DMS153 treated with DMSO at 0.1 percent for 48 hours (cell line): ENCODE measurements around the gene NBEAL1.
"Not testable (repeated sequence)": the region's sequence is repeated elsewhere in the genome, so short reads cannot be mapped to it uniquely, and the experiment has no call there.

Experiments used
- DNase-seq: peaks from one replicate; lab custom pipeline; 2025; ENCODE audit not compliant: unreplicated experiment; lab: John Stamatoyannopoulos, UW

The NBEAL1 gene

GRCh38 chr2:203014456-203015199, at the start of gene NBEAL1:
NBEAL1 (plus strand) TSS chr2:203014875; CDS start chr2:203016385, 1,510 bp downstream.
- DNase-seq: peak; percentile 95

DNA sequence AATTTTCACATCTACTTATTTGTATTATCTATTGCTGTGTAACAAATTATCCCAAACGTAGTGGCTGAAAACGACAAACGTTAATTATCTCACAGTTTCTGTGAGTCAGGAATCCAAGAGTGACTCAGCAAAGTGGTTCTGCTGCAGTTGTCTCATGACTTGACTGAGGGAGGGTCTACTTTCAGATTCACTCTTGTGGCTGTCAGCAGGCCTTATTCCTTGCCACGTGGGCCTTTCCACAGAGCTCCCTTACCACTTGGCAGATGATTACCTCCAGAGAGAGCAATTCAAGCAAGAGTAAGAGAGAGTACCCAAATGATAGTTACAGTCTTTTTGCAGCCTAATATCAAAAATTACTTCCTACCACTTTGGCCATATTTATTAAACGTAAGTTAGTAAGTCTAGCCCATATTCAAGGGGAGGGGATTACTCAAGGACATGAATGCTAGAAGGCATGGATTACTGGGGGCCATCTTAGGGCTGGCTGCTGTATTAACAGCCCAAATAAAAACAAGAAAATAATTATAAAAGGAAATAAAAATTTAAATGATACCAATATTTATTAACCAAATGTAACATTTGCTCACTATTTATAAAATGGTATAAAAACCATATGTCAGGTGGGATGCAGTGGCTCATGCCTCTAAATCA, 48.7 kb upstream of the NBEAL1 start:
- no peak for DNase-seq

- DNase-seq: not testable (repeated sequence)
Observed at GRCh38 chr2:202969404-202969803, 45.3 kb upstream of the NBEAL1 start.

- DNase-seq: no peak
Observed at GRCh38 chr2:202976809-202977208, 37.9 kb upstream of the NBEAL1 start.

- DNase-seq: no peak
Observed at GRCh38 chr2:202982779-202983491, 31.7 kb upstream of the NBEAL1 start.

GRCh38 chr2:202989749-202990148, 24.9 kb upstream of the NBEAL1 start:
- DNase-seq: no peak

GRCh38 chr2:202990501-202990900, 24.2 kb upstream of the NBEAL1 start:
- DNase-seq: no peak

- not testable (repeated sequence) for DNase-seq
Observed at GRCh38 chr2:202997113-202997512, 17.6 kb upstream of the NBEAL1 start.

DNA sequence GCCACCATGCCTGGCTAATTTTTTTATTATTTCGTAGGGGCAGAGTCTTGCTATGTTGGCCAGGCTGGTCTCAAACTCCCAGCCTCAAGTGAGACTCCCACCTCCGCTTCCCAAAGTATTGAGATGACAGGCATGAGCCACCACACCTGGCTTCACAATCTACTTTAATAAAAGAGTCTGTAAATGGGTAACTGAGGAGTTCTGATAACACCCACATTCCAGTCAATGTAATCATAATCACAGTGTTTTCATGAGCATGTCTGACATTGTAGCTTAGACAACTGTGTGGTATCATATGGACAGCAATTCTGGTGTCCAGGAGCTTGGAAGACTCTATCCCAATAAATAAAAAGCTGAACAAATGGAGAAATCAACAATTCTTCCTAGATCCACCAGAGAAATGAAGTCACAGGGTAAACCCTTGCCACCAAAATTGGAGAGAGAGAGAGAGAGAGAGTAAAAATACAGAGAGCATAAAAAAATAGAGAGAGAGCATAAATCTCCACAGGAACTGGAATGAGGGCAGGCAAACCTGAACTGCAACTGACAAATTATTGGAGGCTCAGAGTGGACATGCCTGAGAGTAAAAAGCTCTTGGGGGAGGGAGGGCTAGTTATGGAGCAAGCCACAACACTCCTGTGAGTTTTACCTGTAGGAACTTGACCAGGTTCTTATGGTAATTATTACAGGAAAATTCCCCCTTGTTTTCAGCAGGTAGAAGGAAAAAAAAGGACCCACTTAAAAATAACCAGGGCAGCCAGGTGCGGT, 12.4 kb upstream of the NBEAL1 start:
- DNase-seq: no peak

GRCh38 chr2:203003716-203004115, 11.0 kb upstream of the NBEAL1 start:
- no peak for DNase-seq

DNA sequence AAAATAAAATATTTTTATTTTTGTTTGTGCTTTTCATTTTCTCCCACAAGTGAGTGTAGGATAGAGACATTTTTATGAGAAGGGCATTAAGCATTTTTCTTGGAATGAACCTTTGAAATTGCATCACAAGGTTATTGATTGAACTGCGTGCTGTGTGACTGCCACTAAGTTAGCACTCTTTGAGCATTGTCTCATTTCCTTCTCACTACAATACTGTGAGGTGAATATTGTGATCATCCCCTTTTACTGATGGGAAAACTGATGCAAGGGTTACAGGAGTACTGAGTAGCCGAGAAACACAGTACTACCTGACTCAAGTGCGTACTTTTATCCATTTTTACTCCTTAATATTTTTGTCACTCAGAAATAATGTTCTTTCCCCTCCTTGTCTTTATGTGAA, 2.0 kb downstream of the NBEAL1 start:
- DNase-seq: no peak

DNA sequence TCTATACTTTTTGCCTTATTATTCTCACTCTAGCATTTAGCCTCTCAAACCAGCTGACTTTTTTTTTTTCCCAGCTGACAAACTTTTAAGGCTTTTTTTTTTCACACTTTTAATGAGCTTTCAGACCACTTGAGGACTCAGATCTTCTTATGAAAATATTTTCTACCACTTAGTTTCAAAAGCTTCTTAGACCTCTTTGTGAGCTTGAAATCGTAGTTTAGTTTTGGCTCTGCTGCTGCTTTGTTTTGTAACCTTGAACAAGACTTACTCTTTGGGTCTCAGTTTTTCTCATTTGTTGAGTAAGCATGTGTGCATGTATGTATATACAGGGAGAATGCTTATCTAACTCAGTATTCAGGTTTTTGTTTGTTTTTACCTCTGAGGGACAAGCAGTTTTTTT, 3.5 kb downstream of the NBEAL1 start:
- no peak for DNase-seq

- DNase-seq: no peak
Observed at GRCh38 chr2:203019142-203019541, 4.5 kb downstream of the NBEAL1 start.

- DNase-seq: no peak
Observed at GRCh38 chr2:203021991-203022390, 7.3 kb downstream of the NBEAL1 start.

DNA sequence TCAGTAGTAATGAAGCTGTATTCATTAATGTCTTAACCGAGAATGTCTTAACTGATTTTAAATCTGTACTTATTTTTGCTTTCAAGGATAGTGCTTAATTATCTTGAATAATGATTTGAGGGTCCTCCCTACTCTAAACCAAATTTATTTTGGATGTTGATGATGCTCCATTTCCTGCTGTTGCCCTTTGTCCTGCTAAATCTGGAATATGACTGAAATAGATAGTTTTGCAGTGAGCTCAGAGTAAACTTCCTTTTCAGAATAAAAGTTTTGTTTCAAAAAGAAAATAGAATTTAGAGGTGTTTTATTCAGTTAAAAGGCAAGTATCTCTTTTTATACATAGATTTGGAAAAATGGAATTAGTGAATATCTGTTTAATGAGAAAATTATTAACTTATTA, 8.1 kb downstream of the NBEAL1 start:
- DNase-seq: no peak

DNA sequence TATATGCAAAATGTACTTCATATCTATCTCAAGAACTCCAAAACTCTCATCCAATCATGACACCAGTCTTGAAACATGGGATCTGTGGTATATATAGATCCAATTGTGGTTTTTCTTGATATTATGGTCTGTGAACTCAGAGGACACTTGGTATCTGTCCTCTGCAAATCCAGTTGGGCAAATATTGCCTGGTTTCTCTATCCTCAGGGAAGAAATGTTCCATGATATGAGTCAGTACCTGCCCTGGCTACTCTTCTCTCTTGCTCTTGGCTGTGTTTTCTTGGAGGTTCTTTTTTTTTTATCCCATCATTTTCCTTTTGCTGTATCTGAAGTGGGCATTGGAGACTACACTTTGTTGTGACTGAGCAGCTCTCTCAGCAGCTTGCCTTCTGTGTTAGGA, 10.9 kb downstream of the NBEAL1 start:
- DNase-seq: no peak

GRCh38 chr2:203030545-203030944, 15.9 kb downstream of the NBEAL1 start:
- DNase-seq: no peak

- no peak for DNase-seq
Observed at GRCh38 chr2:203030991-203031390, 16.3 kb downstream of the NBEAL1 start.

DNA sequence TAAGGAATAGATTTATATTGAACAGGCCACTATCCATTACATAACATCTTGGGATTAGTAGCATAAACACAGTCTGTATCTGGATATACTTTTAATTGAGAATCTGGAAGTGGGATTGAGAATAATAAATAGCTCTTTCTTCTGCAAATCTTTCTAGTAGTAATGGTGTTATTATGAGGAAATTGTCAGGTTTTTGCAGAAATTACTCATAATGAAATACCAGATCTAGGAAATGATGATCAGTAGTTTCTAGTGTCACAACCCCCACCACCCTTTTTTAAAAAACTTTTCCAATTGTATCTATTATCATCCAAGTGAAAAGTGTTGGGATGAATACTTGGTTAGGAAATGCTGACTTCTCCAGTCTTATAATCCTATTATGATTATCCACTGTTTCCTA, 18.7 kb downstream of the NBEAL1 start:
- no peak for DNase-seq

DNA sequence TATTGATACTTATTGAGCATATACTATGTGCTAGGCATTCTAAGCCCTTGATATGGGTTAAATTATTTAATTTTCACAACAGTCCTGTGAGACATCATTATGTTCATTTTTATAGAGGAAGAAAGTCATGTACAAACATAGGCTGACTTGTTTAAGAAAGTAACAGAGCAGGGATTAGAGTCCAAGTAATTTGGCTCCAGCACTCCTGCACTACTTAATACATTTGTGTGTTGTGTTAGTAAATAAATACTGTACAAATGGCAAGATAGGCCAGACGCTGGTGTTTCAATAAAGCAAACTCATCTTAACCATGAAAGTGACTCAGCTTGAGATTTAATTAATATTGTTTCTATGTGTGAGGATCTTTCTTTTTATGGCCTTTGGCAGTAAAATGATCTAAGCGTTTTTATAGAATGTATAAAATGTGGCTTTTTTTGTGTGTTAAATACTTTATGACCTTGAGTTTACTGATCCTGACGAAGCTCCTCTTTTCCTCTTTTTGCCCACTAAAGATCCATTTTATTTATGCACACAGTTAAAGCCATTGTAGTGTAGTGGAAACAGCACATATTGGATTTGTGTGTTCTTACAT, 21.3 kb downstream of the NBEAL1 start:
- DNase-seq: no peak

- no peak for DNase-seq
Observed at GRCh38 chr2:203037026-203037425, 22.4 kb downstream of the NBEAL1 start.
